OCI-LY1 (cell line): ENCODE measurements around the gene ACY1.

ENCODE experiments used
- EZH2 ChIP-seq: fragments of 200-600 bp; sonication (generic), shearing (Covaris generic); IDR thresholded peaks from 2 replicates; pipeline ENCODE4 v1.8.0; 2017; ENCODE audit warnings: borderline replicate concordance, mixed run types, mild to moderate bottlenecking, antibody characterized with exemption, low read length, moderate library complexity, mixed read lengths
- TF ChIP-seq, protein P1 (sequence below): fragments of 200-600 bp; sonication (generic), shearing (Covaris generic); IDR thresholded peaks from 2 replicates; pipeline ENCODE4 v1.5.1; 2017; ENCODE audit warnings: mild to moderate bottlenecking, antibody characterized with exemption, low read length, moderate library complexity, mixed read lengths

DNA sequence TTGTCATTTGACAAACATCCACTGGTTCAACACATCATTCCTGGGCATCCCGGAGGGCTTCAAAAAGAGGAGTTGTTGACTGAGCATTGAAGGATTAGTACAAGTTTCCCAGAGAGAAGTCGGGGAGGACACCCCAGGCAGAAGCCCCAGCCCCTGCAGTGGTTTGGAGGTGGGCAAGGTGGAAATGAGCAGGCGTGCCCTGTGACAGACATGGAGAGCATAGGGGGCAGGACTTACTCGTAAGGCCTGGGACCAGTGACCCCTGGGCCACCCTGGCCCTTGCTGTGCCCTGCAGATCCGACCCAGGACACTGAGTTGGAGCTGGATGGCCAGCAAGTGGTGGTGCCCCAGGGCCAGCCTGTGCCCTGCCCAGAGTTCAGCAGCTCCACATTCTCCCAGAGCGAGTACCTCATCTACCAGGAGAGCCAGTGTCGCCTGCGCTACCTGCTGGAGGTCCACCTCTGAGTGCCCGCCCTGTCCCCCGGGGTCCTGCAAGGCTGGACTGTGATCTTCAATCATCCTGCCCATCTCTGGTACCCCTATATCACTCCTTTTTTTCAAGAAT lies 35.2 kb upstream of the ACY1 start:
- TF ChIP-seq, protein P1, sequence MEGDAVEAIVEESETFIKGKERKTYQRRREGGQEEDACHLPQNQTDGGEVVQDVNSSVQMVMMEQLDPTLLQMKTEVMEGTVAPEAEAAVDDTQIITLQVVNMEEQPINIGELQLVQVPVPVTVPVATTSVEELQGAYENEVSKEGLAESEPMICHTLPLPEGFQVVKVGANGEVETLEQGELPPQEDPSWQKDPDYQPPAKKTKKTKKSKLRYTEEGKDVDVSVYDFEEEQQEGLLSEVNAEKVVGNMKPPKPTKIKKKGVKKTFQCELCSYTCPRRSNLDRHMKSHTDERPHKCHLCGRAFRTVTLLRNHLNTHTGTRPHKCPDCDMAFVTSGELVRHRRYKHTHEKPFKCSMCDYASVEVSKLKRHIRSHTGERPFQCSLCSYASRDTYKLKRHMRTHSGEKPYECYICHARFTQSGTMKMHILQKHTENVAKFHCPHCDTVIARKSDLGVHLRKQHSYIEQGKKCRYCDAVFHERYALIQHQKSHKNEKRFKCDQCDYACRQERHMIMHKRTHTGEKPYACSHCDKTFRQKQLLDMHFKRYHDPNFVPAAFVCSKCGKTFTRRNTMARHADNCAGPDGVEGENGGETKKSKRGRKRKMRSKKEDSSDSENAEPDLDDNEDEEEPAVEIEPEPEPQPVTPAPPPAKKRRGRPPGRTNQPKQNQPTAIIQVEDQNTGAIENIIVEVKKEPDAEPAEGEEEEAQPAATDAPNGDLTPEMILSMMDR, result no peak
- TF ChIP-seq EZH2, result no peak
